DMS 273 treated with DMSO at 0.1 percent for 48 hours (cell line): ENCODE results near the gene CLGN.
"Not testable (repeated sequence)": the region's sequence is repeated elsewhere in the genome, so short reads cannot be mapped to it uniquely, and the experiment has no call there.

ENCODE experiments used
- DNase-seq: peaks from one replicate; lab custom pipeline; 2025; lab: John Stamatoyannopoulos, UW

The CLGN gene, protein sequence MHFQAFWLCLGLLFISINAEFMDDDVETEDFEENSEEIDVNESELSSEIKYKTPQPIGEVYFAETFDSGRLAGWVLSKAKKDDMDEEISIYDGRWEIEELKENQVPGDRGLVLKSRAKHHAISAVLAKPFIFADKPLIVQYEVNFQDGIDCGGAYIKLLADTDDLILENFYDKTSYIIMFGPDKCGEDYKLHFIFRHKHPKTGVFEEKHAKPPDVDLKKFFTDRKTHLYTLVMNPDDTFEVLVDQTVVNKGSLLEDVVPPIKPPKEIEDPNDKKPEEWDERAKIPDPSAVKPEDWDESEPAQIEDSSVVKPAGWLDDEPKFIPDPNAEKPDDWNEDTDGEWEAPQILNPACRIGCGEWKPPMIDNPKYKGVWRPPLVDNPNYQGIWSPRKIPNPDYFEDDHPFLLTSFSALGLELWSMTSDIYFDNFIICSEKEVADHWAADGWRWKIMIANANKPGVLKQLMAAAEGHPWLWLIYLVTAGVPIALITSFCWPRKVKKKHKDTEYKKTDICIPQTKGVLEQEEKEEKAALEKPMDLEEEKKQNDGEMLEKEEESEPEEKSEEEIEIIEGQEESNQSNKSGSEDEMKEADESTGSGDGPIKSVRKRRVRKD

DNA sequence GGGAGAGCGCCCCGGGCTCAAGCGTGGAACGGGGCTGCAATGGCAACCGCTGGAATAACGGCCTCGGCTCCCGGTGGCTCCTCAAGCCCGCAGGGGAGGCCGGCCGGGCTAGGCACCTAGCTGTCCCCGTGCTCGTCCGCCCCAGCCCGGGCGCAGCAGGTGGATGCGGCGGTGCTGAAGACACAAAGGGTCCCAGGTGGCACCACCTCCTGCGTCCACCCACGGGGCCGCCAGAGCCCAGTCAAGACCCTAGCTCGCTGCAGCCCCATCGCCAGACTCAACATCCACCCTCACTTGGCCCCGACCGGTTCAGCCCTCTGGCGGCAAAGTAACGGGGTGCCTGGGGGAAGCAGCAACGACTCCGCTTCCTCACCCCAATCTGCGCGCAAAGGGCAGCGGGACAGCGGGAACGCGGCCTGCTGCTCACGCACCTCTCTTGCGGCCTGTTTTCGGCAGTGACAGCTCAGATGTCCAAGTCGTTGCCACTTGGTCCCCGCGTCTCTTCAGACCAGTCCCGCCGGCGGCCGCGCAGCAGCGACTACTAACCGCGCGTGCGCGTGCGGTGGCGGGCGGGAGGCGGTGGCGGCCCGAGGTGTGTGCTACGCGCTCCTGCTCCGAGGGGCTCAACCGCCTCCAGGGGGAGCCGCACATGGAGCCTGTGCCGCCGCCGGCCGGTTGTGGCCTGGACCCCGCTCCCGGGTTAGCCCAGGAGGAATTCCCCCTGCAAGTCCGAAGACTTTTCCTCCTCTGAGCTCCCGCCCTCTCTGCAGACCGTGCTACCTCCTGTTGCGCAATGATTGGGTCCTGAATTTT lies at the start of gene CLGN:
Gene CLGN, minus strand, starts transcription at position 543 of the 813 bp plus-strand sequence. CDS start 14,570 bp downstream, outside the sequence.
- DNase-seq = peak; percentile 54

DNA sequence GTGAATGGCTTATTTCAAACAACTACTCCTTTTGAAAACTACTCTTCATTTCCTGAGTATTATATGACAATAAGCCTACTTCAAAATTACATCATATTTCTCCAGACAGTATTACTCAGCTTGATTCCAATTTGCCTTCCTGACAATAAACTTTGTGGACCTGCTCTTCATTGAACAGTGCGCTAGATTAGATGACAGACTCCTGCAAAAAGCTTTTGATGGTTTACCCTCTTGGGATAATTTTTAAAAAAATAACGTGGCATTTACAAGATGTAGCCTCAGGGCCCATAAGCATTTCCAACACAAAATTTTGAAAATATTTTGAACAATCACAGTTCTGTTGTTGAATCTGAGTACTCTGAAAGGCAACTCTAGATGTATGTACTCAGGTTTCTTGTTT lies 44.7 kb upstream of the CLGN start:
- DNase-seq = no peak

- DNase-seq = no peak
These were observed 42.6 kb upstream of the CLGN start for GRCh38 chr4:140469791-140470733.

- no peak for DNase-seq
These were observed 38.7 kb upstream of the CLGN start for GRCh38 chr4:140466146-140466545.

DNA sequence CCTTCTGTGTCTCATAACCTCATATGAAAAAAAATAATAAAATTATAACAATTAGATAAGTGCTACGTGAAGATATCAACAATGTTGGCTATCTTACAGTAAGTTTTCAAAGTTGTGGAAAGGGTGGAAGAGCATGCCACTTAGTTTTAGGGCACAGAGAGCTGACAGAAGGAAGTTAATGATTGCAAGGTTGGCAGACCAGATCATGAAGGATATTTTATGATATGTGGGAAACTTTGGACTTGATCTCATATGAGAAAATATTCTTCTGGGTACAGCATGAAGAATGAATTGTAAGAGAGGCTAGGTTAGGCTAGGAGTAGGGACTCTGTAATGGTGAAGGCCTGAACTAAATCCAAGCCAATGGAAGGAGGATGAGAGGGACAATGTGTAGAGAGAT lies 36.2 kb upstream of the CLGN start:
- DNase-seq = no peak

GRCh38 chr4:140463182-140463581 lies 35.7 kb upstream of the CLGN start:
- no peak for DNase-seq

- no peak for DNase-seq
These were observed 22.9 kb upstream of the CLGN start for GRCh38 chr4:140450352-140450751.

GRCh38 chr4:140448830-140449229 lies 21.4 kb upstream of the CLGN start:
- DNase-seq = no peak

DNA sequence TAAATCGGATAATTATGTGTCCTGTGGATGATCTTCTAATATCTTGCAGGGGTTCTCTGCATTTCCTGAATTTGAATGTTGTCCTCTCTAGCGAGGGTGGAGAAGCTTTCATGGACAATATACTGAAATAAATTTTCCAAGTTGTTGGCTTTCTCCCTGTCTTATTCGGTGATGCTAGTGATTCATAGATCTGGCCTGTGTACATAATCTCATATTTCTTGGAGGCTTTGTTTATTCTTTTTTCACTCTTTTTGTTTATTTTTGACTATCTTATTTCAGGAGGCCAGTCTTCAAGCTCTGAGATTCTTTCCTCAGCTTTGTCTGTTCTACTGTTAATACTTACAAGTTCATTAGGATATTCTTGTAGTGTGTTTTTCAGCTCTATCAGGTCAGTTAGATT lies 20.7 kb upstream of the CLGN start:
- no peak for DNase-seq

- not testable (repeated sequence) for DNase-seq
These were observed 16.9 kb upstream of the CLGN start for GRCh38 chr4:140444347-140444746.

GRCh38 chr4:140439644-140440142 lies 12.2 kb upstream of the CLGN start:
- no peak for DNase-seq

DNA sequence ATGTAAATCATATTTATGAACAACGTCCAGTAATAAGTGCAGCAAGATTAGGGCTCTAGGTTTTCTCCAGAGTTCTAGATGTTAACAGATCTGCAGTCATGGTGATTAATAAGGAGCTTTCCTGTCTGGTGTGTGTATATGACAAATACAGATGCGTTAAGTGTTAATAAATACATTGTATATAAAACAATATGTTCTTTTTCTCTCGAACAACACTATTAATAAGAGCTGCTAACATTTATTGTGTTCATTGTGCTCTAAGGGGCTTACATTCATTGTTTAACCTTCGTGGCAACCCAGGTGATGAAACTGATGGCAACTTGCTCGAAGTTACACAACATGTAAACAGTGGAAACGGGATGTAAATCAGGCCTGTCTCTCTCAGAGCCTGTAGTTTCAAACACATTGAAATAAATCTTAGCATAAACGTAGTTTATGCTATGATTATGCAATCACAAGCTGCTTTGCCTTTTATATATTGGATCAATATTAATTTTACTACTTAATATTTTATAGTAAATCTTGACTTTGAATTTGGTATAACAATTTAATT lies 547 bp upstream of the CLGN start:
- DNase-seq = no peak

DNA sequence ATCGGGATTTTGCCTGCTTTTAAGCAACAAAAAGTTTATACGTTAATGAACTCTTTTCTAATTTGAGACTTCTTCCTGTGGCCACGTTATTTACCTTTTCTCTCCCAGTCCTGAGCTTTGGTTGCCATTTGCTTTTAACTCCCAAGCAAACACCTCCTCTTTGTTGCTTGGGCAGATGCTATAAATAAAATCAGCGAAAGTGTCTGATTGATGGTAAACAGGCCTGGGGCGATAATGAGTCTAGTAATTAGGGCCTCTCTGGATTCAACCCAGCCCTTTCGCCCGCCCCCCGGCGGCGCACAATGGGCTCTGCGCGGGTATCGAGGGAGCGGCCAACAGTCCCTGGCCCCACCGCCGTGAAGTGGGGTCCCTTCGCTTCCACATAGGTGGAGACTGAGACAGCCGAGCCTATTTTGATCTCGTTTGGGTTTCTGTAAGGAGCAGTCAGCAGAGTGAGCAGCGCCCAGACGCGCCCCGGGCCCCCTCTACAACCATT lies 790 bp downstream of the CLGN start:
- peak; percentile 27 for DNase-seq

GRCh38 chr4:140423106-140423505 lies 4.3 kb downstream of the CLGN start:
- DNase-seq = no peak

GRCh38 chr4:140413130-140413969 lies 14.1 kb downstream of the CLGN start:
- DNase-seq = not testable (repeated sequence)

DNA sequence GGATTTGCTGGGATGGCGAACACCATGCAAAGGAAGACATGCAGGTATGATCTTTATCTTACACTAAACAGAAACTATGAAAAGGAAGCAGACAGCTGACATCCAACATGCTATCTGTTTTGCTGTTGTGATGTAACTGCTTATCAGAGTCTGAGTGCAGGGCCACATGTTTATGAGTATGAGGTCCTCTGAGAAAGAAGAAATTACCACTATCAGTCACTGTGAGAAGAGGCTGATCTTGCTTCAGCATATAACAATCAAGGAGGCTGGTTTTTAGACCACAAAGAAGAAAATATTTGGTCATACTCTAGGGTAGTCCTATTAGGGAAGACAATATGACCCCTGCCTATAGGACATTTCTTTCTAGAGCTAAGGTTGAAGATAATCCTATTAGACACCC lies 18.5 kb downstream of the CLGN start:
- DNase-seq = no peak

GRCh38 chr4:140406292-140406691 lies 21.2 kb downstream of the CLGN start:
- DNase-seq = no peak

DNA sequence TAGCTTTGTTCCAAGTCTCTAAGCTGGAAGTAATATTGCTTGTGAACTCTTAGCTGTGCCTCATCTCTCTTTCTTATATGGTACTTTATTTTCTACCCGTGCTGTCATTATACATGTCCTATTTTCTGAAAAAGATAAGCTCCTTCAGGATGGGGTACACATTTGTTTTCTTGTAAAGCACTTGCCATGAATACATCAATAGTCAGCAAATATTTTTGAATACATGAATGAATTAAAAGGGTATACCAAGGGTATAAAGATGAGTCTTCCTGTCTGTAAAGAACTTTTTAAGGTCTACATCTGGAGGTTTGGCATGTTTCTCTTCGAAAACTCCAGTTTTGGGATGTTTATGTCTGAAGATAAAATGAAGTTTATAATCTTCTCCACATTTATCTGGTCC lies 27.3 kb downstream of the CLGN start:
- no peak for DNase-seq

DNA sequence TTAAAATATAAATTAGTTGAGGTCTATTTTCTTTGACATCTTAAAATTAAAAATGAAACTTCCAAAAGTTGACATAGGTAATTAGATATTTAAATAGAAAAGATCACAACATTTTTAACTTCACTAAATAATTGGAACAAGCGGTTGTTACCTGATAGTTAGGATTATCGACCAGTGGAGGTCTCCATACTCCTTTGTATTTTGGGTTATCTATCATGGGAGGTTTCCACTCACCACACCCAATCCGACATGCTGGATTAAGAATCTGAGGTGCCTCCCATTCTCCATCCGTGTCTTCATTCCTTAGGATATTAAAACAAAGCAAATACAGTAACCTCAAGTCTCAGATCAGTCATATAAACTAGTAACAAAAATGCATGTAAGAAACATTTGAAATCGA lies 31.8 kb downstream of the CLGN start:
- DNase-seq = no peak

DNA sequence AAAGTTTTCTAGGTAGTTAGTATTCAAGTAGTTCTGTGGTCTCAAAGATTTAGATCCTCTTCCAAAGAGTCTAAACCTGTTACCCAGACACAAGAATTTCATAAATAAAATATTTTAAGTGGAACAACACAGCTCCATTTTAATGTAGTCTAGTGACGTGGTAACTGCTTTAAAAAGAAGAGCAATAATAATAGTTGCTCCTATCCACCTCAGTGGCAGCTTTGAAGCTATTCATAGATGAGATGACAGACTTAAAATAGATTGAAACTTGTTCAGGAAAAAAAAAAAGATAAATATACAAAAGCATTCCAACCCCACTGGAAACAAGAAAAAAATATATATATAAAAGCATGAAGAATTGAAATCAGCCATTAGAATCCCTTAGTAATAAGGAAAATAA lies 39.4 kb downstream of the CLGN start:
- no peak for DNase-seq
